Upper lobe of left lung (tissue), 6 donors: ENCODE data around the gene LELP1. TPM values are rescaled to one million over a fixed set of nuclear protein-coding genes. Genes with fewer than 3 reads are reported as not detected.

Source experiments
- ATAC-seq, 2 donors: fragments of 200-7000 bp; cut with Tn5 transposase; one replicate each; pipeline ENCODE4 v1.9.1; 2022; ENCODE audit warnings: mild to moderate bottlenecking in 2 of 2, moderate library complexity in 2 of 2; ENCODE audit not compliant: low FRiP score in 2 of 2
- DNase-seq, 2 donors: peaks; one replicate each; pipeline ENCODE4 v3.0.0-alpha.2; 2019 to 2020
- H3K27ac ChIP-seq, 4 donors: fragments of 200-600 bp; sonication (generic); one replicate each; pipeline ENCODE4 v1.5.1; 2016 to 2019
- H3K27me3 ChIP-seq, 4 donors: fragments of 200-600 bp; sonication (generic); one replicate each; pipeline ENCODE4 v1.5.1; 2017 to 2019
- H3K36me3 ChIP-seq, 4 donors: fragments of 200-600 bp; sonication (generic); one replicate each; pipeline ENCODE4 v1.5.1; 2016 to 2019
- H3K4me1 ChIP-seq, 4 donors: fragments of 200-600 bp; sonication (generic); one replicate each; pipeline ENCODE4 v1.5.1; 2018 to 2019
- H3K4me3 ChIP-seq, 4 donors: fragments of 200-600 bp; sonication (generic); one replicate each; pipeline ENCODE4 v1.5.1; 2017 to 2019; ENCODE audit warnings: mild to moderate bottlenecking in 2 of 4, moderate library complexity in 1 of 4
- H3K9me3 ChIP-seq, 4 donors: fragments of 200-600 bp; sonication (generic); one replicate each; pipeline ENCODE4 v1.5.1; 2018 to 2019
- EP300 ChIP-seq, 4 donors: sonication (generic); formaldehyde crosslinking; IDR thresholded peaks; one replicate each; pipeline ENCODE4 v1.5.1; 2017; ENCODE audit warnings: antibody characterized with exemption in 4 of 4, control low read depth in 2 of 4
- POLR2A ChIP-seq, 4 donors: fragments of 450-650 bp; IDR thresholded peaks; one replicate each; pipeline ENCODE4 v1.5.1; 2016 to 2017; ENCODE audit warnings: antibody characterized with exemption in 4 of 4, mild to moderate bottlenecking in 2 of 4
- POLR2AphosphoS5 ChIP-seq, 2 donors: sonication (generic); formaldehyde crosslinking; IDR thresholded peaks; one replicate each; pipeline ENCODE4 v1.5.1; 2017; ENCODE audit warnings: antibody characterized with exemption in 2 of 2
- WGBS, 2 donors: methylation state at CpG; one replicate each; pipeline ENCODE4 v1.1.5; 2017 to 2018; 5-methylcytosine and 5-hydroxymethylcytosine counted together
- total RNA-seq, 6 donors: library from RNA; depleted of rRNA in 4 of 6; stranded (reverse); fragments of >200 nt in 4 of 6; gene quantifications; one replicate each; pipeline versions ENCODE4 v1.1.0 to v1.2.1, GENCODE V29; 2016 to 2021
- TF ChIP-seq, protein P1 (sequence below), 6 experiments: fragments of 450-650 bp in 4 of 6; fragments of 200-600 bp in 2 of 6; sonication (generic) in 2 of 6; IDR thresholded peaks; one replicate each; pipeline ENCODE4 v1.5.1; 2016 to 2019; ENCODE audit warnings: antibody characterized with exemption in 6 of 6
- donor health status: DM: no; HTN: no; CAD: no; lungs with moderate emphysema.
- donor health status: DM: no; HTN: yes; CAD: no; lungs with severe emphysema.

Gene LELP1
- total RNA-seq, 6 donors from 2014 or later: not detected

DNA sequence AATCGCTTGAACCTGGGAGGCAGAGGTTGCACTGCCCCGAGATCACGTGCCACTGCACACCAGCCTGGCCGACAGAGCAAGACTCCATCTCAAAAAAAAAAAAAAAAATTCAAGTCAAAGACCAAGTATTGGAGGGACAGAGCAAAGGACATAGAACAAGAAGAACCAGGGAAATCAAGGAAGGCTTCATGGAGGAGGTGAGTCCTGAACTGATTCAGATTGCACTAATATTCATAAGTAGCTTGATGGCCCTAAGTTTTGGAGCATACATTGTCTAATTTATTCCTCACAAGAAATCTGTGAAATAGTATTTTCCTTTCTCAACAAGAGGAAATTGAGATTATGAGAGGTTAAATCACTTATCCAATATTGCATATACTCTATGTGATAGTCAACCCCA is 10.3 kb downstream of the LELP1 start:
- H3K27ac ChIP-seq: no peak overlapping the region
- DNase-seq: no peak
- TF ChIP-seq, protein P1, sequence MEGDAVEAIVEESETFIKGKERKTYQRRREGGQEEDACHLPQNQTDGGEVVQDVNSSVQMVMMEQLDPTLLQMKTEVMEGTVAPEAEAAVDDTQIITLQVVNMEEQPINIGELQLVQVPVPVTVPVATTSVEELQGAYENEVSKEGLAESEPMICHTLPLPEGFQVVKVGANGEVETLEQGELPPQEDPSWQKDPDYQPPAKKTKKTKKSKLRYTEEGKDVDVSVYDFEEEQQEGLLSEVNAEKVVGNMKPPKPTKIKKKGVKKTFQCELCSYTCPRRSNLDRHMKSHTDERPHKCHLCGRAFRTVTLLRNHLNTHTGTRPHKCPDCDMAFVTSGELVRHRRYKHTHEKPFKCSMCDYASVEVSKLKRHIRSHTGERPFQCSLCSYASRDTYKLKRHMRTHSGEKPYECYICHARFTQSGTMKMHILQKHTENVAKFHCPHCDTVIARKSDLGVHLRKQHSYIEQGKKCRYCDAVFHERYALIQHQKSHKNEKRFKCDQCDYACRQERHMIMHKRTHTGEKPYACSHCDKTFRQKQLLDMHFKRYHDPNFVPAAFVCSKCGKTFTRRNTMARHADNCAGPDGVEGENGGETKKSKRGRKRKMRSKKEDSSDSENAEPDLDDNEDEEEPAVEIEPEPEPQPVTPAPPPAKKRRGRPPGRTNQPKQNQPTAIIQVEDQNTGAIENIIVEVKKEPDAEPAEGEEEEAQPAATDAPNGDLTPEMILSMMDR (IDR thresholded peaks at IDR 0.05): no peak
- TF ChIP-seq POLR2AphosphoS5 (IDR thresholded peaks at IDR 0.05) (no peak), EP300 (IDR thresholded peaks at IDR 0.05) (no peak), POLR2A (IDR thresholded peaks at IDR 0.05) (no peak)
- ATAC-seq: no peak
- no peaks in the 10 kb centered on the region for H3K9me3 ChIP-seq
- no peak overlapping the region for H3K4me3 ChIP-seq
- no peaks in the 10 kb centered on the region for H3K27me3 ChIP-seq
- H3K4me1 ChIP-seq: no peaks in the 10 kb centered on the region
- H3K36me3 ChIP-seq: no peaks in the 10 kb centered on the region
- 98% methylated on average over 4 of the region's 4 CpGs for WGBS, 2 donors

DNA sequence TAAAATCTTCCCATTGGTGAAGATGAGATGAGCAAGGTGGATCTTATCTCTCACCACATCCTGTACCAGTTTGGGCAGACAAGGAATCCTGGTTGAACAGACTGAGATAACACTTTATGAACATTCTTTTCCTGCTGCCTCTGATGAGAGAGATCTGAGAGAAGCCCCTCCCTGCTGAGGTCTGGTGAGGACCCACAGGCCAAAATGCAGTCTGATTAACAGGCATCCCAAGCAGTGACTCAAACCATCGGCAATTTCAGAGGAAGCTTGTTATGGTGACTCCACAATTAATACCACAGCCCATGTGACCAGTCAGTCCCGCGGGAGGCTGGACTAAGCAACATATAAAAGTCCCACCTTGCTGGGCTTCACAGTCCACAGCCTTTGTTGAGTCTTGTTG is 14.0 kb downstream of the LELP1 start, which contains the start of gene PRR9:
Gene PRR9, plus strand, starts transcription at position 373 of the 400 bp plus-strand sequence. CDS start 561 bp downstream, outside the sequence.
- WGBS, 2 donors: 72 to 78% methylated on average over 3 of the region's 3 CpGs
- ATAC-seq (no peak), DNase-seq (no peak)
- Histone ChIP-seq H3K4me3 (no peak within 1 kb of the TSS), H3K27ac (no peak within 1 kb of the TSS), H3K27me3 (no peaks in the 10 kb centered on the region), H3K9me3 (no peaks in the 10 kb centered on the region), H3K4me1 (no peaks in the 10 kb centered on the region), H3K36me3 (no peaks in the 10 kb centered on the region)
- no peak for TF ChIP-seq EP300 (IDR thresholded peaks at IDR 0.05)
- no peak for TF ChIP-seq POLR2A (IDR thresholded peaks at IDR 0.05)
- TF ChIP-seq POLR2AphosphoS5 (IDR thresholded peaks at IDR 0.05): no peak
- TF ChIP-seq, protein P1 (IDR thresholded peaks at IDR 0.05): no peak

DNA sequence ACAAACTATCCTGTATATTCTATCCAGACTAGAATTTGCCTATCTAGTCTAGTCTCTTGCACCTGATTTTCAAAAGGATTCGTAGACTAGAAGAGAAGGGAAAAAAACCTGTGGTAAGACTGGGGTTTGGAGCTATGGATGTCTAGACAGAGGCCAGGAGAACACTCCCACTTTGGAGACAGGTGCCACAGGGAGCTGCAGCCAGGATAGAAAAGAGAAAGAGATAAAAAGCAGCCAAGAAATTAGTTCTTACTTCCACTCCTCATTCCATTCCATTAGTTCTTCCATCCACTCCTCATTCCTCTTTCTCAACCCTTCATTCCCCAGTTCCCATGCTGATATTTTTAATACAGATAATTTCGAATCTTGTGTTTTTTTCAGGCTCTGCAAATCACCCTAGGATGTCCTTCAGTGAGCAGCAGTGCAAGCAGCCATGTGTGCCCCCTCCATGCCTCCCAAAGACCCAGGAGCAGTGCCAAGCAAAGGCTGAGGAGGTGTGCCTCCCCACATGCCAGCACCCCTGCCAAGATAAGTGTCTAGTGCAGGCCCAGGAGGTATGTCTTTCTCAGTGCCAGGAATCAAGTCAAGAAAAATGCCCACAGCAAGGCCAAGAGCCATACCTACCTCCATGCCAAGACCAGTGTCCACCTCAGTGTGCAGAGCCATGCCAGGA is 14.7 kb downstream of the LELP1 start:
- Histone ChIP-seq H3K4me1 (no peaks in the 10 kb centered on the region), H3K27ac (no peak overlapping the region), H3K36me3 (no peaks in the 10 kb centered on the region), H3K9me3 (no peaks in the 10 kb centered on the region), H3K27me3 (no peaks in the 10 kb centered on the region), H3K4me3 (no peak overlapping the region)
- WGBS, 2 donors: 47 to 67% methylated on average over 2 of the region's 2 CpGs
- ATAC-seq (no peak), DNase-seq (no peak)
- TF ChIP-seq EP300 (IDR thresholded peaks at IDR 0.05) (no peak), POLR2AphosphoS5 (IDR thresholded peaks at IDR 0.05) (no peak), POLR2A (IDR thresholded peaks at IDR 0.05) (no peak)
- TF ChIP-seq, protein P1 (IDR thresholded peaks at IDR 0.05): no peak

DNA sequence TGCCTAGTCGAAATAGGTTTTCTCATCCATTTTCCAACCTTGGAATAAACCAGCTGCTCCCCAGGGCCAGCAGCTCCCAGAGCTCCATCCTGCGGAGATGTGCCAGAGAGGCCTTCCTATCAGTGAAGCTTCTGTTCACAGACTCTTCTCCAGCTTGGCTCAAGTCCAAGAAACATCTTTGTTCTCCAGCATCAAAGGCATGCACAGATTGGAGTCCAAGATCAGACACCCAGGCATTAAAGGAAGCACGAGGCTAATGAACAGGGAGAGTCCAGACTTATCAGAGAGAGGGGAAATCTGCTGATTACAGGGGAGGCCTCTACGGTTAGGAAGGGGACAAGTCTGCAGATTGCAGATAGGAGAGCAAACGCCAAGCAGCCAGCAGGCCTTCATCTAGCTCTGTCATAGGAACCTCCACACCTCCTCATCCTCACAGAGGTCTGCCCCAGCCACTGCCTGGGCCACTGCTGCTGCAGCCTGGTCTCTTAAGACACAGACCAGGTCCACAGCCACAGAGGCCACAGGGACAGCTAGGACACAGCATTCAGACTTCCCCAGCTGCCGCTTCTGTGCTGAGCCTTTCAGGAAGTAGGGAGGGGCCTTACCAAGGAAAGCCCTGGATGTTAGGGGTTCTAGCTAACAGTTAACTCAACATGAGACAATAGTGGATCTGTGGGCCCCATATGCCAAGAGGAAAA is 17.5 kb downstream of the LELP1 start:
- no peaks in the 10 kb centered on the region for H3K36me3 ChIP-seq
- TF ChIP-seq, protein P1 (IDR thresholded peaks at IDR 0.05): no peak
- TF ChIP-seq EP300 (IDR thresholded peaks at IDR 0.05) (no peak), POLR2AphosphoS5 (IDR thresholded peaks at IDR 0.05) (no peak), POLR2A (IDR thresholded peaks at IDR 0.05) (no peak)
- H3K27me3 ChIP-seq: no peaks in the 10 kb centered on the region
- H3K4me1 ChIP-seq: no peaks in the 10 kb centered on the region
- 33 to 44% methylated on average over 6 of the region's 6 CpGs for WGBS, 2 donors
- H3K27ac ChIP-seq: no peak overlapping the region
- no peak overlapping the region for H3K4me3 ChIP-seq
- DNase-seq (peak in 1 of 2 donors; percentile 20), ATAC-seq (no peak)
- no peaks in the 10 kb centered on the region for H3K9me3 ChIP-seq
